ENCODE results near the gene DIDO1. TPM values are rescaled to one million over a fixed set of nuclear protein-coding genes. Genes with fewer than 3 reads are reported as not detected.

Gene DIDO1
- total RNA-seq, 1 experiment from 2014 or later, result 85.9 TPM

DNA sequence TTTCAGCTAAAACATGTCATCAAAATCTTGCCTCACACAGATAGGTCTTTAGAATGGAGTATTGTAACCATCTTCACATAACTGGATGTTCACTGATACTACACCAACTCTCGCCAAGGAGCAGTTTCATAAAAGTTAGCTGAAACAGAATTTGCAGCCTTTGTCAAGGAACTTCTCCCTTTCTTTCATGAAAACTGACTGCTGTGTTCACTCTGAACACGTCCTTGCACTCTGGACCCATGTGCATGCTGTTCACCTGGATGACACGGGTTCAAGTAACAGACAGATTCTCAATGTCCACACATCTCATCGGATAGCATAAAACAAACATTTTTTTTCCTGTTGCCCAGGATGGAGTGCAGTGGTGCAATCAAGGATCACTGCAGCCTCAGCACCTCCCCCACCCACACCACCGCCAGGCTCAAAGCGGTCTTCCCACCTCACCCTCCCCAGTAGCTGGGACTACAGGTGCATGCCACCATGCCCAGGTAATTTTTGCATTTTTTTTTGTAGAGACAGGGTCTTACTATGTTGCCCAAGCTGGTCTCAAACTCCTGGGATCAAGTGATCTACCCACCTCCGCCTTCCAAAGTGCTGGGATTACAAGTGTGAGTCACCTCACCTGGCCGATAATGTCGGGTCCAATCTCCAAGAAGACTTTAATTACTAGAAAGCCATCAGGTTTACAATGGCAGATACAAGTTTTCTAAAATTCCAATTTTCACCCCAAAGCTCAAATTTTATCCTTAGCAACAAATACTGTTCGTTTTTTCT lies 9.4 kb downstream of the DIDO1 start:
- no peaks in the 10 kb centered on the region for H3K9me3 Mint-ChIP-seq
- DNase-seq, result no peak
- no peak overlapping the region for H3K27ac ChIP-seq (ENCODE audit: insufficient read length, low read depth, low read length)
- peaks cover 11 to 14% (median 11%) of the 10 kb centered on the region in 3 experiments; a peak in 6 of 7 replicates for H3K36me3 Mint-ChIP-seq (ENCODE audit: insufficient read depth in 1 of 3, low read depth in 3 of 3)
- H3K4me1 ChIP-seq (ENCODE audit: insufficient read depth, low read length), result peaks cover 31% of the 10 kb centered on the region
- H3K4me3 Mint-ChIP-seq, result peak overlapping the region in 1 of 2 experiments; percentile 64; a peak in 3 of 5 replicates
- no peaks in the 10 kb centered on the region for H3K23me2 ChIP-seq (ENCODE audit: insufficient read length, low read depth, low read length, poor library complexity, severe bottlenecking)
- H2BK20ac ChIP-seq (ENCODE audit: low read depth, low read length, poor library complexity, severe bottlenecking), result no peak overlapping the region
- no peak overlapping the region for H3K4ac ChIP-seq (ENCODE audit: low read depth, low read length)
- H3K23ac ChIP-seq (ENCODE audit: insufficient read length, low read depth, low read length), result no peak overlapping the region
- peak overlapping the region; percentile 28 to 79 (median 46); a peak in 6 of 7 replicates for H3K27ac Mint-ChIP-seq
- WGBS (ENCODE audit: extremely low coverage, insufficient read length, low lambda C conversion rate), result no CpG with 5 or more reads among the region's 10 CpGs
- H4K91ac ChIP-seq (ENCODE audit: insufficient read length, low read depth, low read length), result no peak overlapping the region
- no peak overlapping the region for H3K18ac ChIP-seq (ENCODE audit: insufficient read length, low read depth, low read length)
- peak overlapping the region; percentile 29 for H3K4me2 ChIP-seq (ENCODE audit: insufficient read depth, insufficient read length, low read length)
- H3K56ac ChIP-seq (ENCODE audit: insufficient read length, low read depth, low read length), result no peak overlapping the region
- TF ChIP-seq, protein P1, sequence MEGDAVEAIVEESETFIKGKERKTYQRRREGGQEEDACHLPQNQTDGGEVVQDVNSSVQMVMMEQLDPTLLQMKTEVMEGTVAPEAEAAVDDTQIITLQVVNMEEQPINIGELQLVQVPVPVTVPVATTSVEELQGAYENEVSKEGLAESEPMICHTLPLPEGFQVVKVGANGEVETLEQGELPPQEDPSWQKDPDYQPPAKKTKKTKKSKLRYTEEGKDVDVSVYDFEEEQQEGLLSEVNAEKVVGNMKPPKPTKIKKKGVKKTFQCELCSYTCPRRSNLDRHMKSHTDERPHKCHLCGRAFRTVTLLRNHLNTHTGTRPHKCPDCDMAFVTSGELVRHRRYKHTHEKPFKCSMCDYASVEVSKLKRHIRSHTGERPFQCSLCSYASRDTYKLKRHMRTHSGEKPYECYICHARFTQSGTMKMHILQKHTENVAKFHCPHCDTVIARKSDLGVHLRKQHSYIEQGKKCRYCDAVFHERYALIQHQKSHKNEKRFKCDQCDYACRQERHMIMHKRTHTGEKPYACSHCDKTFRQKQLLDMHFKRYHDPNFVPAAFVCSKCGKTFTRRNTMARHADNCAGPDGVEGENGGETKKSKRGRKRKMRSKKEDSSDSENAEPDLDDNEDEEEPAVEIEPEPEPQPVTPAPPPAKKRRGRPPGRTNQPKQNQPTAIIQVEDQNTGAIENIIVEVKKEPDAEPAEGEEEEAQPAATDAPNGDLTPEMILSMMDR (conservative IDR thresholded peaks at IDR 0.05), result no peak
- peaks cover 8% of the 10 kb centered on the region for H3K79me1 ChIP-seq (ENCODE audit: insufficient read depth, low read depth, low read length, poor library complexity, severe bottlenecking)
- H3K14ac ChIP-seq (ENCODE audit: insufficient read depth, low read length), result no peak overlapping the region
- no peak overlapping the region for H3K9ac ChIP-seq (ENCODE audit: extremely low read depth, insufficient read length, low read length)
- no peak overlapping the region for H2BK12ac ChIP-seq (ENCODE audit: insufficient read length, low read depth, low read length)
- H2AFZ ChIP-seq (ENCODE audit: low read length), result no peak overlapping the region
- H2BK5ac ChIP-seq (ENCODE audit: insufficient read length, low read length), result no peak overlapping the region
- no peak overlapping the region for H4K8ac ChIP-seq (replicated peaks; ENCODE audit: insufficient read length, low read depth, low read length)
- peaks cover 66 to 72% of the 10 kb centered on the region in 2 experiments for H3K4me1 Mint-ChIP-seq
- no peaks in the 10 kb centered on the region for H4K20me1 ChIP-seq (ENCODE audit: control insufficient read depth, insufficient read depth, insufficient read length)
- no peaks in the 10 kb centered on the region for H3K27me3 ChIP-seq (ENCODE audit: insufficient read depth, low read length)
- no peak overlapping the region for H4K5ac ChIP-seq (ENCODE audit: insufficient read length, low read depth, low read length)
- no peak overlapping the region for H2AK5ac ChIP-seq (ENCODE audit: insufficient read length, low read length)
- H3K9me3 ChIP-seq (ENCODE audit: control insufficient read depth, low read depth, low read length), result no peaks in the 10 kb centered on the region
- H3K79me2 ChIP-seq (ENCODE audit: insufficient read depth, low read length), result peaks cover 84% of the 10 kb centered on the region
- H3T11ph ChIP-seq (ENCODE audit: low read length), result no peak overlapping the region
- H2BK120ac ChIP-seq (ENCODE audit: low read depth, low read length, poor library complexity, severe bottlenecking), result no peak overlapping the region
- no peak overlapping the region for H2BK15ac ChIP-seq (ENCODE audit: low read depth, low read length)
- no peaks in the 10 kb centered on the region for H3K27me3 Mint-ChIP-seq (ENCODE audit: low read depth)
